ENCODE measurements around the gene USO1.

DNA sequence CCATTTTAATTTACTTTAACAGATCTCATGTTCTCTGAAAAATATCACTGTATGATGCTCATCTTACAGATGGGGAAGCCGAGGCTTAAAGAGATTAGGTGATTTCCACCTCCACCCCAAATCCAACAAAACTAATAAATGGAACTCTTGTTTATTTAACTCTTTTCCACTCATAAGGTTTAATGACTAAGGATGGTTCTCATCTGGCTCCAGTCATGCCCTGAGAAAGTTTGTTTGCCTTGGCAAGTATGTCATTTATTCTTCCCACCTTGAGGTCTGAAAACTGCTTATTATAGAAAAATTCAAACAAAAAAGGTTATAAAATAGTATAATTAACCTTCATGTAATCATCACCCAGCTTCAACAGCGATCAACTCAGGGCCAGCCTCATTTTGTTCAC, 121.6 kb downstream of the USO1 start:
- TF ChIP-seq, protein P1, sequence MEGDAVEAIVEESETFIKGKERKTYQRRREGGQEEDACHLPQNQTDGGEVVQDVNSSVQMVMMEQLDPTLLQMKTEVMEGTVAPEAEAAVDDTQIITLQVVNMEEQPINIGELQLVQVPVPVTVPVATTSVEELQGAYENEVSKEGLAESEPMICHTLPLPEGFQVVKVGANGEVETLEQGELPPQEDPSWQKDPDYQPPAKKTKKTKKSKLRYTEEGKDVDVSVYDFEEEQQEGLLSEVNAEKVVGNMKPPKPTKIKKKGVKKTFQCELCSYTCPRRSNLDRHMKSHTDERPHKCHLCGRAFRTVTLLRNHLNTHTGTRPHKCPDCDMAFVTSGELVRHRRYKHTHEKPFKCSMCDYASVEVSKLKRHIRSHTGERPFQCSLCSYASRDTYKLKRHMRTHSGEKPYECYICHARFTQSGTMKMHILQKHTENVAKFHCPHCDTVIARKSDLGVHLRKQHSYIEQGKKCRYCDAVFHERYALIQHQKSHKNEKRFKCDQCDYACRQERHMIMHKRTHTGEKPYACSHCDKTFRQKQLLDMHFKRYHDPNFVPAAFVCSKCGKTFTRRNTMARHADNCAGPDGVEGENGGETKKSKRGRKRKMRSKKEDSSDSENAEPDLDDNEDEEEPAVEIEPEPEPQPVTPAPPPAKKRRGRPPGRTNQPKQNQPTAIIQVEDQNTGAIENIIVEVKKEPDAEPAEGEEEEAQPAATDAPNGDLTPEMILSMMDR (conservative IDR thresholded peaks at IDR 0.05): no peak
- no peak for TF ChIP-seq ZFX (IDR thresholded peaks at IDR 0.05)
